ENCODE data around the gene SAP30BP.
A peak's percentile ranks its signal among the peaks of the same experiment; 100 is the strongest.

The SAP30BP gene

DNA sequence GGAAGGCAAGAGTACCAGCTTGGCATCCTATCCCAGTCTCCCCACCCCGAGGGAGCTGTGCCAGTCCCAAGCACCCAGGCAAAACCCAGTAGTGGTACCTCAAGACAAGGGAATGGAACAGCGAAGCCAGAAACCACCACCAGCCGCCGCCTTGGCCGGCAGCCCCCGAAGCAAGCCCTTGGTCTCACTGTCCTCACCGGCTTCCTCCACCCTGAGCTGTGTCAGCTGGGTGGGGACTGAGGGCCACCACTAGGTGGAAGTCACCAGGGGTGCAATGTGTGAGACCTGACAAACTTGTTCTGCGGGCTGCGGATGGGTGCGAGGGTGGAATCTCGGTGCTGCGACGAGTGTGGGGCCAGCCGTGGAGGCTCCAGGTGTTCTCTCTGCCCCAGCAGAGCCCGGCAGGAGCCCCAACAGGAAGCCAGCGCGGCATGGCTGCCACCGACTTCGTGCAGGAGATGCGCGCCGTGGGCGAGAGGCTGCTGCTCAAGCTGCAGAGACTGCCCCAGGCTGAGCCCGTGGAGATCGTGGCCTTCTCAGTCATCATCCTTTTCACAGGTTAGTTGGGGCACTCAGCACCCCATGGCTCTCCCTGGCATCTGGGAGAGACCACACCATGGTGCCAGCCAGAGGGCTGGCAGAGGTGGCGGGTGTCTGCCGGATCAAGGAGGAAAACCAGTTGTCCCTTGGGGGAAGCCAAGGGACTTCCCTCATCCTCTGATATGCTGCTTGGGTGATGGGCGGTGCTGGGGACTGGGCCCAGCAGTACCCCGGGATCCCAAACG lies 27.2 kb upstream of the SAP30BP start:
- peak; percentile 26; the same call in 1 of the 2 replicates for TF ChIP-seq CTCF (IDR thresholded peaks at IDR 0.05)

GRCh38 chr17:75640556-75641119 lies 26.5 kb upstream of the SAP30BP start:
- no peak for TF ChIP-seq CTCF (IDR thresholded peaks at IDR 0.05)

DNA sequence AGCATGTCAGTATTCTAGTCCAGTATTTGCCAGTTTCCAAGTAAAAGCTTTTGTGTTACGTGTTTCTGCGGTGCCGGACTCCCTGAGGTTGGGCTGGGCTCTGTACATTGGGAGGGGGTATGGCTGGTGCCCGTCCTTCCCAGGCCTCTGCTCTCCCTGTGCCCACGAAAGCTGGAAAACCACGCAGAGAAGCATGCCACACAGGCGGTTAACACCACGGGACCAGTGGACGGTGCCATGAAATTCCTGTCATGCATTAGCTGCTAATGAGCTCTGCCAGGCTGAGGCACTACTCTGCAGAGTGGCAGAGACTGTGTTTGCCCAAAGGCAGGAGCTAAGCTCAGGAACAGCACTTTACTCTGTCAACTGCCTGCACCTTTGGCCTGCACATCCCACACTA lies 25.8 kb upstream of the SAP30BP start:
- TF ChIP-seq CTCF (IDR thresholded peaks at IDR 0.05) = no peak

DNA sequence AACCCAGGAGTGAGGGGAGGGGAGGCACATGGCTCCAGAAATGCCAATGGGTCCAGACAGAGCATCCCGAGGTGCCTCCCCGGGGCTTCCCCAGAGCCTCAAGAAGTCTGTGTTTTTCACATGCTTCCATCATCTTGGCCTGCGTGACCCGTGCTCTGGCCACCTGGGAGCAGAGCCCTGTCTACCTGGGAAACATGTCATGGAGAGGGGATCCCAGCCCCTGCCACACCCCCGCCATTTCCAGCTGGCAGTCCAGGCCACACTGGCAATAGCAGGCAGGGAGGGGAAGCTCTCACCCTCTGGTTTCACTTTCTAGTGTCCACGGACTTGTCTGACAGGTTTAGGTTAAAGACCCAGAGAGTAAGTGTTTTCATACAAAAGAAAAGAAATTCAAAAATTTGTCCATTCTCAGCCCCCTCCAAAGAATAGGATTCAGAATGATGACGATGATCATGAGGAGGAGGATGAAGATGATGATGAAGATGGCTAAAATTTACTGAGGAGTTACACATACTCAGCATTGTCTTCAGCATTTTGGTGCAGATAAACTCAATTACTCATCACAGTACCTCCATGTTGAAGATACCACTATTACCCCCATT lies 24.9 kb upstream of the SAP30BP start:
- TF ChIP-seq CTCF (IDR thresholded peaks at IDR 0.05) = no peak

DNA sequence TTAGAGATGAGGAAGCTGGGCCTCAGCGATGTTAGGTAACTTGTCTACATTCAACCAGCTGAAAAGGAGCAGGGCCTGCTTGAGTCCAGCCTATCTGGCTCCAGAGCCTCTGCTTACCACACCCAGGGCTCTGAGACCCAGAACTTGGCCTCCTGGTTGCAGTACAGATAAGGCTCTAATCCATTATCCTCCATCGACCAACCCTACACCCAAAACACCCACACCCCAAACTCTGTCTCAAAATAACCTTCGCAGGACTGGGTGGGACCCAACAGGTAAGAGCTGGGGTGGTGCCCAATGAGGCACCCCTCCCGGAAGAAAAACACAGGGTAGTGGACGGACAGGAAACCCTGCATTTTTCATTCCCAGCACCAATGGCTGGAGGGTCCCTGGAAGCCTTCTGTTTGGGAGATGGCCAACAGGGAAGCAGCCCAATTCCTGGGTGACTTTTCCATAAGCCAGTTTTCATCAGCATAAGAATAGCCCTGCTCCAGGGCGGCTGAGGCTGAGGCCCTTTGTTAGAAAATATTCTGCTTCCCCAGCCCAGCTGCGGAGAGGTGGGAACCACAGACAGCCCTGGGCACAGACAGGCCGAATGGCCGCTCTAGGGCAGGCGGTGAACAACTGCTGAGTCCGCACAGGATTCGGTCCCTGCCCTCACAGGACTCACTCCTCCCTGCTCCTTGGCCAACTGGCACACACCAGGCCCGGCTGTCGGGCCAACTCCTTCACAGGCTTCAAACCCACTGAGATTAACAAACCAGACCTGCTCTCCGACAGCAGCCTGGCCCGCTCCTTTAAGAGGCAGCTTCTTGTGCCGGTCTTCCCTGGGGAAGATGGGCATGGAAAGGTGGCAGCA lies 24.1 kb upstream of the SAP30BP start:
- no peak for TF ChIP-seq CTCF (IDR thresholded peaks at IDR 0.05)

DNA sequence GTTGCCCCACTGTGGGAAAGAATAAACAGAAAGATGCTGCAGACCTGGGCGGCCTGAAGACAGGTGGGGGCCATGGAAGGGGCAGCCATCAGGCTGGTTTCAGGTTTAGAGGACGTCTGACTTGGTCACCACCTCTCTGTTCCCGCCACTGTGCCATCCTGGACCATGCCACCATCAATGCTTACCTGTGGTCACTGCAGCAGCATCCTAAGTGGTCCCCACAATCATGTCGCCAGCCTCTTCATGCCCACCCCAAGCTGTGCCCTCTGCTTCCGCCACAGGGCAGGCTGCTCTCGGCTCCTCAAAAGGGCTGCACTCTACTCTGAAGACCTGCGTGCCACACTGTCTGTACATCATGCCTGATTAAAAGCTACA lies 23.5 kb upstream of the SAP30BP start:
- TF ChIP-seq CTCF (IDR thresholded peaks at IDR 0.05) = no peak

GRCh38 chr17:75645501-75645888 lies 21.6 kb upstream of the SAP30BP start:
- no peak for TF ChIP-seq CTCF (IDR thresholded peaks at IDR 0.05)
